Measurements from ENCODE around the gene TTC16. TPM values are rescaled to one million over a fixed set of nuclear protein-coding genes. Genes with fewer than 3 reads are reported as not detected.
A peak's percentile ranks its signal among the peaks of the same experiment; 100 is the strongest.

TTC16 gene
- total and polyA plus RNA-seq, 2 donors (not counting 1 experiment from before 2014, with no cell fraction given): 0.25 TPM; not detected in 1

DNA sequence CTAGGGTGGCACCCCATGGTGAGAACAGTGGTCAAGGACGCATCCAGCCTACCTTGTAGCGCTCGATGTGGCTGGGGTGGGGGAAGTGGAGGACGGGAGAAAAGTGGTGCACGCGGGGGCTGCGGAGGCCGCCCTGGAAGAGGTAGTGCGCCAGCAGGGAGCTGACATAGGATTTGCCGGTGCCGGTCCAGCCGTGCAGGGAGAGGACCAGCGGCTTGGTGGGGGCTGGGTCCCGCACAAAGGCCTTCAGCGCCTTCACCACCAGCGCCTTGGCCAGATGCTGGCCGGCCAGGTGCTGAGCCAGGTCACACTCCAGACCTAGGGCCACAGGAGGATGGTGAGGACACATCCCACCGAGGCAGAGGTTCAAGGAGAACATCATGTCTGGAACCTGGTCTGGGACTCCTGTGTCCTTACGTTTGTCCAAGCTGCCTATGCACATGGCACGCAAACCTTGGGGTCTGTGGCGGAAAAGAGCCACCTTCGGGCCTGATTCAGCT is 18.4 kb downstream of the TTC16 start:
- ATAC-seq (ENCODE audit: low read depth) (no peak), DNase-seq (no peak)
- ChIA-PET CTCF (interaction anchor here (0.6 to 4.3 kb wide), 55 partner anchors 9 to 914 kb away, joined by 3 to 109 read pairs (median 6); partner anchors contain the start of genes CDK9, CFAP157, ENG and FPGS), POLR2A (interaction anchor here (0.8 to 2.6 kb wide), 11 partner anchors 19 to 283 kb away, joined by 3 to 39 read pairs (median 9); partner anchors contain the start of genes CDK9, LRSAM1, PTRH1 and RPL12)
- Mint-ChIP-seq H3K9me3 (ENCODE audit: insufficient read depth) (no peaks in the 10 kb centered on the region), H3K4me3 (peak overlapping the region; percentile 85), H3K27me3 (no peaks in the 10 kb centered on the region), H3K27ac (peak overlapping the region; percentile 88), H3K4me1 (peaks cover 16% of the 10 kb centered on the region)
- H3K9ac ChIP-seq (ENCODE audit: low read length): peak overlapping the region; percentile 74
- H4K20me1 ChIP-seq (ENCODE audit: control insufficient read depth, insufficient read depth, low read length, poor library complexity, severe bottlenecking): peaks cover 5% of the 10 kb centered on the region
- H3K4me1 ChIP-seq (ENCODE audit: control insufficient read depth in 2 of 2, insufficient read depth in 2 of 2, low read length in 2 of 2): peaks cover 11 to 16% of the 10 kb centered on the region in 2 donors
- H3K36me3 ChIP-seq (replicated peaks in 1 of 2; ENCODE audit: control extremely low read depth in 1 of 2, control insufficient read depth in 1 of 2, extremely low read depth in 1 of 2, insufficient read depth in 2 of 2, low read length in 1 of 2): peaks cover 0 to 28% of the 10 kb centered on the region in 2 experiments
- peak overlapping the region; percentile 89 for H3K4me2 ChIP-seq (replicated peaks; ENCODE audit: low read depth, low read length, poor library complexity, severe bottlenecking)
- peak overlapping the region in 4 of 5 experiments; percentile 45 to 76 (median 64) for H3K4me3 ChIP-seq (ENCODE audit: control extremely low read depth in 1 of 5, extremely low read depth in 1 of 5, insufficient read depth in 1 of 5, low read depth in 2 of 5, low read length in 4 of 5)
- TF ChIP-seq EZH2 (IDR thresholded peaks at IDR 0.05; ENCODE audit: borderline replicate concordance, insufficient read depth, low read depth, low read length, poor library complexity, severe bottlenecking): no peak
- TF ChIP-seq, protein P1, sequence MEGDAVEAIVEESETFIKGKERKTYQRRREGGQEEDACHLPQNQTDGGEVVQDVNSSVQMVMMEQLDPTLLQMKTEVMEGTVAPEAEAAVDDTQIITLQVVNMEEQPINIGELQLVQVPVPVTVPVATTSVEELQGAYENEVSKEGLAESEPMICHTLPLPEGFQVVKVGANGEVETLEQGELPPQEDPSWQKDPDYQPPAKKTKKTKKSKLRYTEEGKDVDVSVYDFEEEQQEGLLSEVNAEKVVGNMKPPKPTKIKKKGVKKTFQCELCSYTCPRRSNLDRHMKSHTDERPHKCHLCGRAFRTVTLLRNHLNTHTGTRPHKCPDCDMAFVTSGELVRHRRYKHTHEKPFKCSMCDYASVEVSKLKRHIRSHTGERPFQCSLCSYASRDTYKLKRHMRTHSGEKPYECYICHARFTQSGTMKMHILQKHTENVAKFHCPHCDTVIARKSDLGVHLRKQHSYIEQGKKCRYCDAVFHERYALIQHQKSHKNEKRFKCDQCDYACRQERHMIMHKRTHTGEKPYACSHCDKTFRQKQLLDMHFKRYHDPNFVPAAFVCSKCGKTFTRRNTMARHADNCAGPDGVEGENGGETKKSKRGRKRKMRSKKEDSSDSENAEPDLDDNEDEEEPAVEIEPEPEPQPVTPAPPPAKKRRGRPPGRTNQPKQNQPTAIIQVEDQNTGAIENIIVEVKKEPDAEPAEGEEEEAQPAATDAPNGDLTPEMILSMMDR (IDR thresholded peaks at IDR 0.05): peak; percentile 80
- peak overlapping the region; percentile 86 for H2AFZ ChIP-seq (ENCODE audit: insufficient read depth, low read depth, low read length, poor library complexity, severe bottlenecking)
- no peaks in the 10 kb centered on the region for H3K27me3 ChIP-seq (replicated peaks in 1 of 4; ENCODE audit: control extremely low read depth in 1 of 4, control insufficient read depth in 3 of 4, insufficient read depth in 4 of 4, low read length in 3 of 4)
- intact Hi-C loops (cut with micrococcal nuclease): loop anchor here (1.0 kb wide), 2 partner anchors 144 to 165 kb away; a partner anchor contains a TSS
- H3K27ac ChIP-seq (ENCODE audit: low read length in 2 of 2): peak overlapping the region; percentile 65 to 96
- H3K79me2 ChIP-seq (ENCODE audit: control insufficient read depth, insufficient read depth, low read length): peaks cover 5% of the 10 kb centered on the region
- 73% methylated on average over 22 of the region's 22 CpGs for WGBS (ENCODE audit: insufficient coverage)
- H3K9me3 ChIP-seq (ENCODE audit: control extremely low read depth in 1 of 3, control insufficient read depth in 2 of 3, insufficient read depth in 1 of 3, low read length in 2 of 3): no peaks in the 10 kb centered on the region
